Measurements from ENCODE around the gene PLEKHD1.
"Not testable (repeated sequence)": the region's sequence is repeated elsewhere in the genome, so short reads cannot be mapped to it uniquely, and the experiment has no call there.

Gene PLEKHD1

GRCh38 chr14:69493791-69494190 is 9.3 kb downstream of the PLEKHD1 start:
- in situ Hi-C loops (cut with HindIII; ENCODE audit: low sequenced_read_pairs) = no loop called here
- no peak overlapping the region for H3K4me3 ChIP-seq (ENCODE audit: low read depth, low read length)
- DNase-seq (ENCODE audit: low read depth) = no peak
- no peak for TF ChIP-seq CTCF (IDR thresholded peaks at IDR 0.05; ENCODE audit: low read depth, low read length, missing control alignments)

GRCh38 chr14:69495341-69495921 is 10.9 kb downstream of the PLEKHD1 start:
- DNase-seq (ENCODE audit: low read depth) = no peak
- in situ Hi-C loops (cut with HindIII; ENCODE audit: low sequenced_read_pairs) = no loop called here
- no peak for TF ChIP-seq CTCF (IDR thresholded peaks at IDR 0.05; ENCODE audit: low read depth, low read length, missing control alignments)
- no peak overlapping the region for H3K4me3 ChIP-seq (ENCODE audit: low read depth, low read length)

GRCh38 chr14:69497866-69498265 is 13.3 kb downstream of the PLEKHD1 start:
- DNase-seq (ENCODE audit: low read depth); in situ Hi-C loops (cut with HindIII; ENCODE audit: low sequenced_read_pairs); H3K4me3 ChIP-seq (ENCODE audit: low read depth, low read length): not testable (repeated sequence)

- DNase-seq (ENCODE audit: low read depth); H3K4me3 ChIP-seq (ENCODE audit: low read depth, low read length); in situ Hi-C loops (cut with HindIII; ENCODE audit: low sequenced_read_pairs): not testable (repeated sequence)
Measured at GRCh38 chr14:69498286-69498685, 13.8 kb downstream of the PLEKHD1 start.

GRCh38 chr14:69499436-69499835 is 14.9 kb downstream of the PLEKHD1 start:
- no peak for DNase-seq (ENCODE audit: low read depth)
- in situ Hi-C loops (cut with HindIII; ENCODE audit: low sequenced_read_pairs) = no loop called here
- TF ChIP-seq CTCF (IDR thresholded peaks at IDR 0.05; ENCODE audit: low read depth, low read length, missing control alignments) = no peak
- no peak overlapping the region for H3K4me3 ChIP-seq (ENCODE audit: low read depth, low read length)

GRCh38 chr14:69500096-69500495 is 15.6 kb downstream of the PLEKHD1 start:
- in situ Hi-C loops (cut with HindIII; ENCODE audit: low sequenced_read_pairs) = no loop called here
- DNase-seq (ENCODE audit: low read depth) = no peak
- H3K4me3 ChIP-seq (ENCODE audit: low read depth, low read length) = no peak overlapping the region
- TF ChIP-seq CTCF (IDR thresholded peaks at IDR 0.05; ENCODE audit: low read depth, low read length, missing control alignments) = no peak

- no peak for DNase-seq (ENCODE audit: low read depth)
- no peak for TF ChIP-seq CTCF (IDR thresholded peaks at IDR 0.05; ENCODE audit: low read depth, low read length, missing control alignments)
- H3K4me3 ChIP-seq (ENCODE audit: low read depth, low read length) = no peak overlapping the region
- in situ Hi-C loops (cut with HindIII; ENCODE audit: low sequenced_read_pairs) = no loop called here
Measured at GRCh38 chr14:69500736-69501135, 16.2 kb downstream of the PLEKHD1 start.

GRCh38 chr14:69501423-69501838 is 16.9 kb downstream of the PLEKHD1 start:
- no peak for DNase-seq (ENCODE audit: low read depth)
- TF ChIP-seq CTCF (IDR thresholded peaks at IDR 0.05; ENCODE audit: low read depth, low read length, missing control alignments) = no peak
- H3K4me3 ChIP-seq (ENCODE audit: low read depth, low read length) = no peak overlapping the region
- in situ Hi-C loops (cut with HindIII; ENCODE audit: low sequenced_read_pairs) = no loop called here
